ENCODE measurements around the gene TP53TG3E.
"Not testable (repeated sequence)": the region's sequence is repeated elsewhere in the genome, so short reads cannot be mapped to it uniquely, and the experiment has no call there.

TP53TG3E gene, protein sequence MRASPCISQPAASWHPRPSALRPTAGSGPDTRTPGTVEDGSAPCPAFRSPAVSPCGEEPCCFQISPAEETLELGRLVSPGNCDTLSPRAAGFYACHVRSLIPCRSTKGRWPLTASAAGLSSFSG

GRCh38 chr16:33304006-33304405 lies at the start of gene TP53TG3E:
TSS of gene TP53TG3E (plus strand) at chr16:33304306. CDS start at chr16:33304374, 68 bp downstream.
- DNase-seq (ENCODE audit: low spot score): not testable (repeated sequence)

DNA sequence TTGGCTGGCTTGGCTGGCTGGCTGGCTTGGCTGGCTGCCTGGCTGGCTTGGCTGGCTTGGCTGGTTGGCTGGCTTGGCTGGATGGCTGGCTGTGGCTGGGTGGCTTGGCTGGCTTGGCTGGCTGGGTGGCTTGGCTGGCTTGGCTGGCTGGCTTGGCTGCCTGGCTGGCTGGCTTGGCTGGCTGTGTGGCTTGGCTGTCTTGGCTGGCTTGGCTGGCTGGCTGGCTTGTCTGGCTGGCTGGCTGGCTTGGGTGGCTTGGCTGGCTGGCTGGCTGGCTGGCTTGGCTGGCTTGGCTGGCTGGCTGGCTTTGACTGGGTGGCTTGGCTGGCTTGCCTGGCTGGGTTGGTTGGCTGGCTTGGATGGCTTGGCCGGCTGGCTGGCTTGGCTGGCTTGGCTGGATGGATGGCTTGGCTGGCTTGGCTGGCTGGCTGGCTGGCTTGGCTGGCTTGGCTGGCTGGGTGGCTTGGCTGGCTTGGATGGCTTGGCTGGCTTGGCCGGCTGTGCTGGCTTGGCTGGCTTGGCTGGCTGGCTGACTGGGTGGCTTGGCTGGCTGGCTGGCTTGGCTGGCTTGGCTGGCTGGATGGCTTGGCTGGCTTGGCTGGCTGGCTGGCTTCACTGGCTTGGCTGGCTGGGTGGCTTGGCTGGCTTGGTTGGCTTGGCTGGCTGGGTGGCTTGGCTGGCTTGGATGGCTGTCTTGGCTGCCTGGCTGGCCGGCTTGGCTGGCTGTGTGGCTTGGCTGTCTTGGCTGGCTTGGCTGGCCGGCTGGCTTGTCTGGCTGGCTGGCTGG lies 32.3 kb downstream of the TP53TG3E start:
- DNase-seq (ENCODE audit: low spot score): not testable (repeated sequence)

DNA sequence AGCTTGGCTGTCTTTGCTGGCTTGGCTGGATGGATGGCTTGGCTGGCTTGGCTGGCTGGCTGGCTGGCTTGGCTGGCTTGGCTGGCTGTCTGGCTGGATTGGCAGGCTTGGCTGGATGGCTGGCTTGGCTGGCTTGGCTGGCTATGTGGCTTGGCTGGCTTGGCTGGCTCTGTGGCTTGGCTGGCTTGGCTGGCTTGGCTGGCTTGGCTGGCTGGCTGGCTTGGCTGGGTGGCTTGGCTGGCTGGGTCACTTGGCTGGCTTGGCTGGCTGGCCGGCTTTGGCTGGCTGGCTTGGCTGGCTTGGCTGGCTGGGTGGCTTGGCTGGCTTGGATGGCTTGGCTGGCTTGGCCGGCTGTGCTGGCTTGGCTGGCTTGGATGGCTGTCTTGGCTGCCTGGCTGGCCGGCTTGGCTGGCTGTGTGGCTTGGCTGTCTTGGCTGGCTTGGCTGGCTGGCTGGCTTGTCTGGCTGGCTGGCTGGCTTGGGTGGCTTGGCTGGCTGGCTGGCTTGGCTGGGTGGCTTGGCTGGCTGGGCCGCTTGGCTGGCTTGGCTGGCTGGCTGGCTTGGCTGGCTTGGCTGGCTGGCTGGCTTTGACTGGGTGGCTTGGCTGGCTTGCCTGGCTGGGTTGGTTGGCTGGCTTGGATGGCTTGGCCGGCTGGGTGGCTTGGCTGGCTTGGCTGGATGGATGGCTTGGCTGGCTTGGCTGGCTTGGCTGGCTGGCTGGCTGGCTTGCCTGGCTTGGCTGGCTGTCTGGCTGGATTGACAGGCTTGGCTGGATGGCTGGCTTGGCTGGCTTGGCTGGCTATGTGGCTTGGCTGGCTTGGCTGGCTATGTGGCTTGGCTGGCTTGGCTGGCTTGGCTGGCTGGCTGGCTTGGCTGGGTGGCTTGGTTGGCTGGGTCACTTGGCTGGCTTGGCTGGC lies 33.8 kb downstream of the TP53TG3E start:
- not testable (repeated sequence) for DNase-seq (ENCODE audit: low spot score)

- not testable (repeated sequence) for DNase-seq (ENCODE audit: low spot score)
Measured at GRCh38 chr16:33338543-33338951, 34.4 kb downstream of the TP53TG3E start.

GRCh38 chr16:33339093-33340061 lies 35.3 kb downstream of the TP53TG3E start:
- not testable (repeated sequence) for DNase-seq (ENCODE audit: low spot score)
